GM23338 (cell line): ENCODE results near the gene CIAO3. TPM values are rescaled to one million over a fixed set of nuclear protein-coding genes. Genes with fewer than 3 reads are reported as not detected.
A peak's percentile ranks its signal among the peaks of the same experiment; 100 is the strongest.
"Not testable (repeated sequence)": the region's sequence is repeated elsewhere in the genome, so short reads cannot be mapped to it uniquely, and the experiment has no call there.

Source experiments
- ATAC-seq: fragments of 200-7000 bp; cut with Tn5 transposase; 3 replicates; pipeline ENCODE4 v1.9.1; 2020
- DNase-seq: peaks from one replicate; pipeline ENCODE4 v3.0.0-alpha.2; 2015; ENCODE audit warnings: low spot score
- H2AFZ ChIP-seq: fragments of 200-600 bp; sonication (generic); 2 replicates; pipeline ENCODE4 v1.8.0; 2016; ENCODE audit warnings: antibody characterized with exemption, mild to moderate bottlenecking, moderate library complexity
- H3F3A ChIP-seq: fragments of 200-600 bp; sonication (generic); replicated peaks from 2 replicates; pipeline ENCODE4 v1.8.0; 2017; ENCODE audit warnings: antibody characterized with exemption, mixed run types, low read depth
- H3K27ac ChIP-seq: fragments of 200-600 bp; sonication (generic); 2 replicates; pipeline ENCODE4 v1.6.1; 2016; ENCODE audit warnings: low read depth
- H3K27me3 ChIP-seq: fragments of 200-600 bp; sonication (generic); 2 replicates; pipeline ENCODE4 v1.8.0; 2016; ENCODE audit warnings: mild to moderate bottlenecking, mixed run types, moderate library complexity; ENCODE audit not compliant: insufficient read depth
- H3K36me3 ChIP-seq: fragments of 200-600 bp; sonication (generic); 2 replicates; pipeline ENCODE4 v1.8.0; 2016; ENCODE audit warnings: mild to moderate bottlenecking; ENCODE audit not compliant: insufficient read depth
- H3K4me1 ChIP-seq: fragments of 200-600 bp; sonication (generic); 2 replicates; pipeline ENCODE4 v1.8.0; 2016; ENCODE audit warnings: mild to moderate bottlenecking, moderate library complexity; ENCODE audit not compliant: insufficient read depth
- H3K4me2 ChIP-seq: fragments of 200-600 bp; sonication (generic); 2 replicates; pipeline ENCODE4 v1.7.1; 2017; ENCODE audit warnings: mixed run types
- H3K4me3 ChIP-seq: fragments of 200-600 bp; sonication (generic); 2 replicates; pipeline ENCODE4 v1.6.1; 2016; ENCODE audit warnings: mixed run types
- H3K79me2 ChIP-seq: fragments of 200-600 bp; sonication (generic); replicated peaks from 2 replicates; pipeline ENCODE4 v1.8.0; 2017; ENCODE audit warnings: mild to moderate bottlenecking; ENCODE audit not compliant: insufficient read depth
- H3K9me2 ChIP-seq: fragments of 200-600 bp; sonication (generic); 2 replicates; pipeline ENCODE4 v1.8.0; 2017; ENCODE audit not compliant: insufficient read depth
- H4K20me1 ChIP-seq: fragments of 200-600 bp; sonication (generic); replicated peaks from 2 replicates; pipeline ENCODE4 v1.8.0; 2017; ENCODE audit warnings: mild to moderate bottlenecking; ENCODE audit not compliant: insufficient read depth
- H3K27ac Mint-ChIP-seq: 2 replicates; pipeline ENCODE4 v1.8.0; 2020; ENCODE audit warnings: inconsistent platforms, mild to moderate bottlenecking, moderate library complexity, mixed read lengths
- H3K27me3 Mint-ChIP-seq: 3 replicates; pipeline ENCODE4 v1.8.0; 2022; ENCODE audit warnings: low read depth, mild to moderate bottlenecking, moderate library complexity, mixed read lengths, inconsistent platforms; ENCODE audit not compliant: insufficient read depth, poor library complexity
- H3K36me3 Mint-ChIP-seq: 3 replicates; pipeline ENCODE4 v1.8.0; 2021; ENCODE audit warnings: low read depth, mild to moderate bottlenecking, inconsistent platforms, moderate library complexity, mixed read lengths
- H3K4me1 Mint-ChIP-seq: 3 replicates; pipeline ENCODE4 v1.8.0; 2020; ENCODE audit warnings: mild to moderate bottlenecking, inconsistent platforms, mixed read lengths
- H3K4me3 Mint-ChIP-seq: 3 replicates; pipeline ENCODE4 v1.8.0; 2021; ENCODE audit warnings: moderate library complexity, mild to moderate bottlenecking, inconsistent platforms, mixed read lengths
- H3K9me3 Mint-ChIP-seq: 3 replicates; pipeline ENCODE4 v1.8.0; 2020; ENCODE audit warnings: moderate library complexity, mild to moderate bottlenecking, inconsistent platforms, mixed read lengths
- polyA plus RNA-seq: library from polyadenylated mRNA; unstranded; fragments of >200 nt; fragmentation: Nextera tagmentation; extraction: Ambion mirVana; gene quantifications from 2 replicates; pipeline ENCODE4 v1.2.1, GENCODE V29; 2016
- total RNA-seq: library from RNA; depleted of rRNA; stranded (reverse); fragments of >200 nt; shearing (Covaris generic); gene quantifications from 2 replicates; pipeline ENCODE4 v1.2.3, GENCODE V29; 2014
- TF ChIP-seq, protein P1 (sequence below): IDR thresholded peaks from one replicate; pipeline ENCODE4 v1.6.1; 2018; ENCODE audit warnings: antibody characterized with exemption; ENCODE audit not compliant: unreplicated experiment
- TF ChIP-seq, protein P2 (sequence below), 2 experiments: fragments of 200-600 bp in 1 of 2; sonication (generic) in 1 of 2; conservative IDR thresholded peaks; 2 replicates each; pipeline versions ENCODE4 v1.5.1 to v1.6.1; 2016 to 2017; ENCODE audit warnings: antibody characterized with exemption in 2 of 2, low read depth in 2 of 2, mild to moderate bottlenecking in 2 of 2, moderate library complexity in 1 of 2

CIAO3 gene
- total and polyA plus RNA-seq, 2 experiments from 2014 or later: 13.0 to 42.3 TPM

DNA sequence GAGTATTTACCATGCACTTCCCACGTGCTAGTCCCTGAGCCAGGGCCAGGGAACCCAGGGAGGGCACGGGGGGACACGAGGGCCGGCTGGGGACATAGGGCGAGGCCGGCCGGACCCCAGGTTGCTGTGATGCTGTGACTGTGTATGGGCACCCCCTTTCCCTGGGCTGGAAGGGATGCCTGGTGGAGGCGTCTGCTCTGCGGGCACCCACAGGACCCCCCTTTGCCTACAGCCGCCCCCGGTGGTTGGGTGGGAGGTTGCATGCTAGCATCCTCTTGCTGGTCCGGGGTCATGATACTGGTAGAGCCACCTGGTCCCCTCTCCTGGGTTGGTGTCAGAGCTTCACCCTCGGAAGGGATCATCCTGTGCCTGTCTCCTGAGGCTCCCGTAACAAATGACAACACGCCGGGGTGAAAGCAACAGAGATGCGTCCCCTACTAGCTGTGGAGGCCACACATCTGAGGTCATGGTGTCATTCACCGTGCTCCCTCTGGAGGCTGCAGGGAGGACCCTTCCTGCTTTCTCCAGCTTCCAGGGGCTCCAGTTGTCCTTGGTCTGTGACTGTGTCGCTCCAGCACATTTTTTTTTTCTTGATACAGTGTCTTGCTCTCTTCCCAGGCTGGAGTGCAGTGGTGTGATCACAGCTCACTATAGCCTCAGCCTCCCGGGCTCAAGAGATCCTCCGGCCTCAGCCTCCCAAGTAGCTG is 3.1 kb upstream of the CIAO3 start:
- H3K4me3 ChIP-seq: no peak overlapping the region
- DNase-seq (peak; percentile 67), ATAC-seq (peak; percentile 7)
- no peak overlapping the region; the same call in 2 of the 3 replicates for H3K4me3 Mint-ChIP-seq
- H2AFZ ChIP-seq: no peak overlapping the region
- H3K27me3 Mint-ChIP-seq: peaks cover 17% of the 10 kb centered on the region
- no peak overlapping the region for H3K27ac ChIP-seq
- H3K36me3 Mint-ChIP-seq: peaks cover 5% of the 10 kb centered on the region; the same call in 1 of the 3 replicates
- H3K27ac Mint-ChIP-seq: no peak overlapping the region
- no peaks in the 10 kb centered on the region for H3K36me3 ChIP-seq
- 0 out of 2 replicates have a peak, but pooled peaks cover 6% of the 10 kb centered on the region for H3F3A ChIP-seq
- no peaks in the 10 kb centered on the region for H3K9me3 Mint-ChIP-seq
- H3K4me2 ChIP-seq: no peak overlapping the region
- TF ChIP-seq, protein P1, sequence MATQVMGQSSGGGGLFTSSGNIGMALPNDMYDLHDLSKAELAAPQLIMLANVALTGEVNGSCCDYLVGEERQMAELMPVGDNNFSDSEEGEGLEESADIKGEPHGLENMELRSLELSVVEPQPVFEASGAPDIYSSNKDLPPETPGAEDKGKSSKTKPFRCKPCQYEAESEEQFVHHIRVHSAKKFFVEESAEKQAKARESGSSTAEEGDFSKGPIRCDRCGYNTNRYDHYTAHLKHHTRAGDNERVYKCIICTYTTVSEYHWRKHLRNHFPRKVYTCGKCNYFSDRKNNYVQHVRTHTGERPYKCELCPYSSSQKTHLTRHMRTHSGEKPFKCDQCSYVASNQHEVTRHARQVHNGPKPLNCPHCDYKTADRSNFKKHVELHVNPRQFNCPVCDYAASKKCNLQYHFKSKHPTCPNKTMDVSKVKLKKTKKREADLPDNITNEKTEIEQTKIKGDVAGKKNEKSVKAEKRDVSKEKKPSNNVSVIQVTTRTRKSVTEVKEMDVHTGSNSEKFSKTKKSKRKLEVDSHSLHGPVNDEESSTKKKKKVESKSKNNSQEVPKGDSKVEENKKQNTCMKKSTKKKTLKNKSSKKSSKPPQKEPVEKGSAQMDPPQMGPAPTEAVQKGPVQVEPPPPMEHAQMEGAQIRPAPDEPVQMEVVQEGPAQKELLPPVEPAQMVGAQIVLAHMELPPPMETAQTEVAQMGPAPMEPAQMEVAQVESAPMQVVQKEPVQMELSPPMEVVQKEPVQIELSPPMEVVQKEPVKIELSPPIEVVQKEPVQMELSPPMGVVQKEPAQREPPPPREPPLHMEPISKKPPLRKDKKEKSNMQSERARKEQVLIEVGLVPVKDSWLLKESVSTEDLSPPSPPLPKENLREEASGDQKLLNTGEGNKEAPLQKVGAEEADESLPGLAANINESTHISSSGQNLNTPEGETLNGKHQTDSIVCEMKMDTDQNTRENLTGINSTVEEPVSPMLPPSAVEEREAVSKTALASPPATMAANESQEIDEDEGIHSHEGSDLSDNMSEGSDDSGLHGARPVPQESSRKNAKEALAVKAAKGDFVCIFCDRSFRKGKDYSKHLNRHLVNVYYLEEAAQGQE: no peak
- TF ChIP-seq, protein P2, sequence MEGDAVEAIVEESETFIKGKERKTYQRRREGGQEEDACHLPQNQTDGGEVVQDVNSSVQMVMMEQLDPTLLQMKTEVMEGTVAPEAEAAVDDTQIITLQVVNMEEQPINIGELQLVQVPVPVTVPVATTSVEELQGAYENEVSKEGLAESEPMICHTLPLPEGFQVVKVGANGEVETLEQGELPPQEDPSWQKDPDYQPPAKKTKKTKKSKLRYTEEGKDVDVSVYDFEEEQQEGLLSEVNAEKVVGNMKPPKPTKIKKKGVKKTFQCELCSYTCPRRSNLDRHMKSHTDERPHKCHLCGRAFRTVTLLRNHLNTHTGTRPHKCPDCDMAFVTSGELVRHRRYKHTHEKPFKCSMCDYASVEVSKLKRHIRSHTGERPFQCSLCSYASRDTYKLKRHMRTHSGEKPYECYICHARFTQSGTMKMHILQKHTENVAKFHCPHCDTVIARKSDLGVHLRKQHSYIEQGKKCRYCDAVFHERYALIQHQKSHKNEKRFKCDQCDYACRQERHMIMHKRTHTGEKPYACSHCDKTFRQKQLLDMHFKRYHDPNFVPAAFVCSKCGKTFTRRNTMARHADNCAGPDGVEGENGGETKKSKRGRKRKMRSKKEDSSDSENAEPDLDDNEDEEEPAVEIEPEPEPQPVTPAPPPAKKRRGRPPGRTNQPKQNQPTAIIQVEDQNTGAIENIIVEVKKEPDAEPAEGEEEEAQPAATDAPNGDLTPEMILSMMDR (conservative IDR thresholded peaks at IDR 0.05; ENCODE audit: low read depth in 2 of 2): peak; percentile 45 to 52
- H4K20me1 ChIP-seq: no peaks in the 10 kb centered on the region
- H3K4me1 Mint-ChIP-seq: peaks cover 5% of the 10 kb centered on the region; the same call in 1 of the 3 replicates
- no peaks in the 10 kb centered on the region for H3K27me3 ChIP-seq
- H3K9me2 ChIP-seq: no peaks in the 10 kb centered on the region
- H3K4me1 ChIP-seq: no peaks in the 10 kb centered on the region; the same call in 1 of the 2 replicates
- H3K79me2 ChIP-seq: no peaks in the 10 kb centered on the region

DNA sequence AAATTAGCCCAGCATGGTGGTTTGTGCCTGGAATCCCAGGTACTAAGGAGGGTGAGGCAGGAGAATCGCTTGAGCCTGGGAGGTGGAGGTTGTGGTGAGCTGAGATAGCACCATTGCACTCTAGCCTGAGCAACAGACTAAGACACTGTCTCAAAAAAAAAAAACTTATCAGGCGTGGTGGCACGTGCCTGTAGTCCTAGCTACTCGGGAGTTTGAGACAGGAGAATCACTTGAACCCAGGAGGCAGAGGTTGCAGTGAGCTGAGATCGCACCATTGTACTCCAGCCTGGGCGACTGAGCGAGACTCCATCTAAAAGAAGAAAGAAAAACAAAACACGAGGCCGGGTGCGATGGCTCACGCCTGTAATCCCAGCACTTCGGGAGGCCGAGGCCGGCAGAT is 2.1 kb upstream of the CIAO3 start:
- not testable (repeated sequence) for H4K20me1 ChIP-seq, H2AFZ ChIP-seq, H3K9me3 Mint-ChIP-seq, H3K4me3 Mint-ChIP-seq, H3K4me3 ChIP-seq, H3K9me2 ChIP-seq, H3K4me2 ChIP-seq, H3K36me3 ChIP-seq, H3F3A ChIP-seq, H3K27ac ChIP-seq, H3K27me3 ChIP-seq, H3K27ac Mint-ChIP-seq, DNase-seq, H3K36me3 Mint-ChIP-seq, H3K79me2 ChIP-seq, ATAC-seq, H3K4me1 ChIP-seq, H3K4me1 Mint-ChIP-seq
- H3K27me3 Mint-ChIP-seq: peaks cover 19% of the 10 kb centered on the region
